Lung (tissue), 12 donors: ENCODE results near the gene DIP2B. TPM values are rescaled to one million over a fixed set of nuclear protein-coding genes. Genes with fewer than 3 reads are reported as not detected.

Source experiments
- ATAC-seq: fragments of 200-7000 bp; cut with Tn5 transposase; one replicate; pipeline ENCODE4 v1.9.1; 2020; ENCODE audit warnings: moderate number of reproducible peaks; ENCODE audit not compliant: insufficient read depth, low FRiP score
- DNase-seq, 3 donors: peaks; one replicate each; pipeline ENCODE4 v3.0.0-alpha.2; 2013 to 2017
- H3K27ac ChIP-seq, 2 donors: one replicate each; pipeline ENCODE4 v1.5.1; 2013; ENCODE audit warnings: mild to moderate bottlenecking in 2 of 2, moderate library complexity in 2 of 2, control low read depth in 1 of 2, inconsistent platforms in 1 of 2, low read depth in 1 of 2, low read length in 1 of 2
- H3K27me3 ChIP-seq, 3 donors: one replicate each; pipeline ENCODE4 v1.5.1; 2013; ENCODE audit warnings: low read length in 2 of 3; ENCODE audit not compliant: control insufficient read depth in 3 of 3, insufficient read depth in 3 of 3
- H3K36me3 ChIP-seq, 4 donors: one replicate each; pipeline ENCODE4 v1.5.1; 2013; ENCODE audit warnings: low read length in 4 of 4, mild to moderate bottlenecking in 1 of 4, moderate library complexity in 1 of 4; ENCODE audit not compliant: control insufficient read depth in 4 of 4, insufficient read depth in 4 of 4
- H3K4me1 ChIP-seq, 5 donors: one replicate each; pipeline ENCODE4 v1.5.1; 2013; ENCODE audit warnings: low read length in 5 of 5, mild to moderate bottlenecking in 2 of 5, moderate library complexity in 1 of 5; ENCODE audit not compliant: control insufficient read depth in 5 of 5, insufficient read depth in 5 of 5
- H3K4me3 ChIP-seq: one replicate; pipeline ENCODE4 v1.5.1; 2013; ENCODE audit warnings: mild to moderate bottlenecking, control low read depth, moderate library complexity
- H3K9ac ChIP-seq, 2 donors: one replicate each; pipeline ENCODE4 v1.5.1; 2013; ENCODE audit warnings: low read length in 2 of 2, control low read depth in 1 of 2; ENCODE audit not compliant: insufficient read depth in 1 of 2
- H3K9me3 ChIP-seq, 4 donors: one replicate each; pipeline ENCODE4 v1.5.1; 2013; ENCODE audit warnings: low read length in 3 of 4, mild to moderate bottlenecking in 1 of 4, moderate library complexity in 1 of 4; ENCODE audit not compliant: control insufficient read depth in 4 of 4, insufficient read depth in 3 of 4
- CTCF ChIP-seq: IDR thresholded peaks from 2 replicates; pipeline ENCODE4 v1.5.1; 2012; ENCODE audit warnings: mild to moderate bottlenecking; ENCODE audit errors: control extremely low read depth, extremely low read depth
- WGBS, 2 donors: extraction: QIAGEN DNeasy Blood & Tissue Kit; methylation state at CpG; one replicate each; pipeline ENCODE4 v1.1.7; 2013; 5-methylcytosine and 5-hydroxymethylcytosine counted together
- polyA plus RNA-seq, 2 donors: library from polyadenylated mRNA; stranded (reverse); fragments of 200-250 nt; gene quantifications; one replicate each; pipeline ENCODE4 v1.2.1, GENCODE V29; 2013
- total RNA-seq, 2 donors: library from RNA; depleted of rRNA in 1 of 2; stranded (reverse); fragments of >200 nt in 1 of 2; gene quantifications; one replicate each; pipeline ENCODE4 v1.2.1, GENCODE V29; 2014 to 2021
- donor health status: control.
- donor health status: control.
- donor health status: Bipolar disorder and iron deficiency.
- donor health status: healthy.
- donor health status: DM: yes; HTN: yes; CAD: no.

DIP2B gene
- total and polyA plus RNA-seq, 4 donors = 4.2 to 55.8 (median 18.6) TPM

GRCh38 chr12:50573271-50573670 lies 68.5 kb downstream of the DIP2B start:
- no peaks in the 10 kb centered on the region for H3K27me3 ChIP-seq
- ATAC-seq (no peak), DNase-seq (no peak)
- H3K27ac ChIP-seq = peak overlapping the region in 1 of 2 donors; percentile 26
- no peak overlapping the region for H3K9ac ChIP-seq
- H3K4me3 ChIP-seq = no peak overlapping the region
- WGBS, 2 donors = 89 to 98% methylated on average over 2 of the region's 2 CpGs
- H3K36me3 ChIP-seq = no peaks in the 10 kb centered on the region
- H3K9me3 ChIP-seq = no peaks in the 10 kb centered on the region
- peaks cover 10 to 62% (median 30%) of the 10 kb centered on the region in 5 donors for H3K4me1 ChIP-seq
- no peak for TF ChIP-seq CTCF

GRCh38 chr12:50574601-50575348 lies 70.0 kb downstream of the DIP2B start:
- no peak overlapping the region for H3K4me3 ChIP-seq
- peak; percentile 66 to 97 (median 92) for DNase-seq
- peak overlapping the region in 1 of 2 donors; percentile 26 for H3K27ac ChIP-seq
- H3K9ac ChIP-seq = no peak overlapping the region
- WGBS, 2 donors = 45 to 64% methylated on average over 5 of the region's 5 CpGs
- no peak for TF ChIP-seq CTCF
- ATAC-seq = no peak
- H3K27me3 ChIP-seq = no peaks in the 10 kb centered on the region
- H3K36me3 ChIP-seq = no peaks in the 10 kb centered on the region
- no peaks in the 10 kb centered on the region for H3K9me3 ChIP-seq
- peaks cover 8 to 55% (median 36%) of the 10 kb centered on the region in 5 donors for H3K4me1 ChIP-seq

GRCh38 chr12:50579757-50580267 lies 75.0 kb downstream of the DIP2B start:
- no peak for TF ChIP-seq CTCF
- no peaks in the 10 kb centered on the region for H3K27me3 ChIP-seq
- H3K9me3 ChIP-seq = no peaks in the 10 kb centered on the region
- WGBS, 2 donors = 53 to 78% methylated on average over 1 of the region's 1 CpG
- no peak for DNase-seq
- no peaks in the 10 kb centered on the region for H3K36me3 ChIP-seq
- H3K4me3 ChIP-seq = no peak overlapping the region
- H3K27ac ChIP-seq = no peak overlapping the region
- ATAC-seq = no peak
- H3K9ac ChIP-seq = no peak overlapping the region
- H3K4me1 ChIP-seq = peaks cover 5 to 28% (median 18%) of the 10 kb centered on the region in 5 donors
